Endometrial microvascular endothelial cells (primary cell): ENCODE data around the gene NIPA2. TPM values are rescaled to one million over a fixed set of nuclear protein-coding genes. Genes with fewer than 3 reads are reported as not detected.
"Not testable (repeated sequence)": the region's sequence is repeated elsewhere in the genome, so short reads cannot be mapped to it uniquely, and the experiment has no call there.

Experiments
- in situ Hi-C: cut with HindIII; loops from 2 replicates; pipeline ENCODE4 v1.10.0; 2017; ENCODE audit warnings: low sequenced_read_pairs, low pct_unique_long_range_greater_than_20kb; ENCODE audit errors: inconsistent ontology term
- total RNA-seq: library from RNA; depleted of rRNA; stranded (reverse); fragments of >200 nt; gene quantifications from one replicate; pipeline ENCODE4 v1.2.3, GENCODE V29; 2015; ENCODE audit errors: inconsistent ontology term

Gene NIPA2
- 136 TPM for total RNA-seq

- in situ Hi-C loops: no loop called here
Observed at GRCh38 chr15:22838292-22839042, at the start of gene NIPA2. NIPA2 (plus strand) TSS chr15:22838666; CDS start chr15:22851732, 13,066 bp downstream.

DNA sequence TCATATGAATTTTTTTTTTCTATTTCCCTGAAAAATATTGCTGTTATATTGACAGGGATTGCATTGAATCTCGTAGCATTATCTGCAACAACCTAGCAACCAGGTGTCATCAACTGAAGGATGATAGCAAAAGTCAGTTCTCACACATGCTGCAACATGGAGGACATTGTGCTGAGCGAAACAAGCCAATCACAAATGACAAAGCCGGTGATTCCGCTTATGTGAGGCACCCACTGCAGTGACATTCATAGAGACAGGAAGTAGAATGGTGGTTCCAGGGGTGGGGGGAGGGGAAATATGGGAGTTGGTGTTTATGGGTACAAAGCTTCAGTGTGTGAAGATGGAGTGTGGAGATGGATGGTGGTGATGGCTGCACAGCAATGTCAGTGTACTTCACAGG lies 44.4 kb upstream of the NIPA2 start:
- in situ Hi-C loops: no loop called here

DNA sequence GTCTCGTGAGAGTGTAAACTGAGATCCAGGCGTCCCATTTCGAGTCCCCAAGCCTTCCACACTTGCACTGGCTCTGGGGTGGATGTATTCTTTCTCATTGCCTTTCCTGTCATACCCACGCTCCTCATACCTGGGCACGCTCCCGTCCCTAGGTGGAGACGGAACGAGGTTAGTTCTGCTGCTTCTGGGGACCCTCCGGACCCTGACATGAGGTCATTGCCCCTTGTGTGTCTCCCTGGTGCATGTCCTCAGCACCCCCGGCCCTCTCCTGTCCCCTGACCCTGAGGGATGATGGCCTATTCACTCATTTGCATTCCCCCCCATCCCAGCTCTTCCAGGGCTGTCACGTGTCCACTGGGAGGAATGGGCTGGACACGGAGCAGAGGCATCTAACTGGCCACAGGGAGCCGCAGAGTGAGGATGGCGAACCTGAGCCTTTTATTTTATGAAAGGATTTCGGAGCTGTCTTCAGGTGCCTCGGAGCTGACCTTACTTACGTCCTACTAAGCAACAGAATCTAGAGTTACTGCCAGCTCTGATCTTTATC lies 43.8 kb upstream of the NIPA2 start:
- in situ Hi-C loops: no loop called here

DNA sequence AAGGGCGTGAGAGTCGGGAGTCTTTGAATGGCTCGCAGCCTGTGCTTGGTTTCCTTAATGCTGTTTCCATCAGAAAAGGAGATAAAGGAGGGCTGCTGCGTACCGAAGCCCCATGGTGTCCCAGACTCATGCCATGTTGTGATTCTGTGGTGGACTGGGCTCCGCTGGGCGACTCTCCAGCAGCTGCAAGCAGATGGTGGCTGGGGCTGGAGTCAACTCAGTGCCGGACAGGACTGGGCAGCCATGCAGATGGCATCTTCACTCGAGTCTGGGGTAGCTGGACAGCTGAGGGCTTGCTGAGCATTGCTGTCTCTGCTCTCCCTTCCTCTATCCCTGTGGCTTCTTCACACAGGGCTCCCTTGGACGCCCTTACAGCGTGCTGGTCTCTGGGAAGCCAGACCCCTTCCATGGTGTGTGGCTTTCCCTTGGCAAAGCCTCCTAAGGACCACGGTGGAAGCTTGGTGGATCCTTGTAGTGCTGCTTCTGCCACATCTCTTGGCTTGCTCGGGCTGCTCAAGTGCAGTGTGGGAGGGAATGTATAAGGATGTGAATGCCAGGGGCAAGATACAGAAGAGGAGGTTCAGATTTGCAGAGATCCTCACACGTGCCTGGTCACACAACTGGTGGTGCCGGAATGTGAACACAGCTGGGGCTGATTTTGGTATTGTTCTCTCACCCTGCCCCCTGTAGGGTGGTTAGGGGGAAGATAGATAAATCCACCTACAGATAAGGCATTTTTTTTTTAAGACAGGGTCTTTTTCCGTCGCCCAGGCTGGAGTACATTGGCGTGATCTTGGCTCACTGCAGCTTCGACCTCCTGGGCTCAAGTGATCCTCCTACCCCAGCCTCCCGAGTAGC lies 43.0 kb upstream of the NIPA2 start:
- in situ Hi-C loops: no loop called here

GRCh38 chr15:22796079-22796478 lies 42.4 kb upstream of the NIPA2 start:
- in situ Hi-C loops: no loop called here

GRCh38 chr15:22799902-22800301 lies 38.6 kb upstream of the NIPA2 start:
- in situ Hi-C loops: no loop called here

DNA sequence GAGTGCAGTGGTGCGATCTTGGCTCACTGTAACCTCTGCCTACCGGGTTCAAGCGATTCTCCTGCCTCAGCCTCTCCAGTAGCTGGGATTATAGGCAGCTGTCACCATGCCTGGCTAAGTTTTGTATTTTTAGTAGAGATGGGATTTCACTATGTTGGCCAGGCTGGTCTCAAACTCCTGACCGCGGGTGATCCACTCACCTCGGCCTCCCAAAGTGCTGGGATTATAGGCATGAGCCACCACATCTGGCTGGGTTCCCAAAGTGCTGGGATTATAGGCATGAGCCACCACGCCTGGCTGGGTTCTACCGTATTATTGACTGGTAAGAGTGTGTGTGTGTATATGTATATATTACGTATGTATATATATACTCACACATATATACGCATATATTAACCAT lies 35.5 kb upstream of the NIPA2 start:
- in situ Hi-C loops: not testable (repeated sequence)

DNA sequence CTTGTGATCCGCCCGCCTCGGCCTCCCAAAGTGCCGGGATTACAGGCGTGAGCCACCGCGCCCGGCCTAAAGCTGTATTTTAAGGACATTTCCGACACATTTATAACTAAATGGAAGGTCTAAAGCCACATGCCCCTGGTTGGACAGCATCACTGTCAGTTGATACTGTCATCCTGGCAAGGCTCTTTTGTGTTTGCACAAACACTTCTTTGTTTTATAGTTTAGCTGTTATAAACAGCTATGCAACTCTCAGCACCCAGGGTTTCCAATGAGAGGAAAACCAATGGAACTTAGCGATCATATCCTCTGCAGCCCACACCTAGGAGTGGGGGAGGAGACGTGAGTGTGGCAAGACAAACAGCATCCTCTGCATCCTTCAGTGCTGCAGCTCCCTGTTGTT lies 32.3 kb upstream of the NIPA2 start:
- in situ Hi-C loops: no loop called here

- in situ Hi-C loops: no loop called here
Observed at GRCh38 chr15:22806664-22807063, 31.8 kb upstream of the NIPA2 start.

DNA sequence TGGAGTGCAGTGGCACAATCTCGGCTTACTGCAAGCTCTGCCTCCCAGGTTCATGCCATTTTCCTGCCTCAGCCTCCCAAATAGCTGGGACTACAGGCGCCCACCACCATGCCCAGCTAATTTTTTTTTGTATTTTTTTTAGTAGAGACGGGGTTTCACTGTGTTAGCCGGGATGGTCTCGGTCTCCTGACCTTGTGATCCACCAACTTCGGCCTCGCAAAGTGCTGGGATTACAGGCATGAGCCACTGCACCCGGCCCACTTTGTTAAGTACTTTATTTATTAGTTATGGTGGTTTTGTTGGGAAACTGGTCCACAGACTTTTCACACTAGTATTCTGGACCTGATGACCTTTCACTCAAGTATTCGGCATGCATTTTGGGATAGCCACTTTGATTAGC lies 30.6 kb upstream of the NIPA2 start:
- in situ Hi-C loops: not testable (repeated sequence)

- in situ Hi-C loops: no loop called here
Observed at GRCh38 chr15:22808240-22808639, 30.2 kb upstream of the NIPA2 start.

DNA sequence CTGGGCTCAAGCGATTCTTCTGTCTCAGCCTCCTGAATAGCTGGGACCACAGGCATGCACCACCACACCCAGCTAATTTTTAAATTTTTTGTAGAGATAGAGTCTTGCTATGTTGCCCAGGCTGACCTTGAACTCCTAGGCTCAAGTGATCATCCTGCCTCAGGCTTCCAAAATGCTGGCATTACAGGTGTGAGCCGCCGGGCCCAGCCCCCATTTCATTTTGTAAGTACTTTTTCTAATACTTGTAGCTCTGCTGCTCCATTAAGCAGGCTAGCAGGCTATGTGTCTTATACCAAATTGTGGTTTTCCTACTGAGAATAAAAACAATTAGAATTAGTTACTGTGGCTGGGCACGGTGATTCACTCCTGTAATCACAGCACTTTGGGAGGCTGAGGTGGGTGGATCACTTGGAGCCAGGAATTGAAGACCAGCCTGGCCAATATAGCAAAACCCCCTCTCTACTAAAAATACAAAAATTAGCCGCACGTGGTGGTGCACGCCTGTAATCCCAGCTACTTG lies 29.6 kb upstream of the NIPA2 start:
- in situ Hi-C loops: no loop called here

DNA sequence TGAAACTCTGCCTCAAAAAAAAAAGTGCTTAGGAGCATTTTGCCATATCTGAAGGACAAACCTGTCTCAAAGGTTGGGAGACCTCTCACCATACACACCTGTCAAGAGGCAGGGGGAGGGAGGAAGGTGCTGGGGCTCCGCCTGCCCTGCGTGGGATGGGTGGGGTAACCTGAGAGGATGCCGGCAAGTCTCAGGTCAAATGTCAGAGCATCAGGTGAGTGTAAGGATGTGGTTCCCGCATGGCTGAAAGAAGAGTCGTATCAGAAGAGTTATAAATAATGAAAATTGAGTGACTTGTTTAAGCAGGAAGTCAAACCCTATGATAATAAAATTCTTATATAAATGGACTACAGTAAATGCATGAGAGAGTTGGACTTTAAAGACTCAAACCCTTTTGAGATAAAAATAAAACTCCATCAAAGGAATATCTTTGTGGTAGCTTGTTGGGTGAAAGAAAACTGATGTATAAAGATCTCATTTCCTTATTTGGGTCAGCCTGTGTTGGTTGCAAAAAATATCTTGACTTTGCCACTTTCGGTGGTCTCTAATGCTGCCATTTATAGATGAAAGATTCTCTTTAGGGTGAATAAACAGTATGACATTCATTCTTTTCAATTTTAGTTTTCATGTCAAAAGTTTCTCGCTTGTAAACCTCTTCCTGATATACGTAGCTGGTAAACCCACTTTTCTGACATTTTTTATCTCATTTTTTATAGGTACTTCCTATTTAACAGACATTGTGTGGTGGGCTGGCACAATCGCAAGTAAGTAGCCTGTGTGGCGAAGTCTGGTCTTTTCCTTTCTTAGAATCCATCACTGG lies 28.2 kb upstream of the NIPA2 start:
- in situ Hi-C loops: no loop called here

- in situ Hi-C loops: no loop called here
Observed at GRCh38 chr15:22810853-22811338, 27.6 kb upstream of the NIPA2 start.

- in situ Hi-C loops: no loop called here
Observed at GRCh38 chr15:22811640-22812039, 26.8 kb upstream of the NIPA2 start.

DNA sequence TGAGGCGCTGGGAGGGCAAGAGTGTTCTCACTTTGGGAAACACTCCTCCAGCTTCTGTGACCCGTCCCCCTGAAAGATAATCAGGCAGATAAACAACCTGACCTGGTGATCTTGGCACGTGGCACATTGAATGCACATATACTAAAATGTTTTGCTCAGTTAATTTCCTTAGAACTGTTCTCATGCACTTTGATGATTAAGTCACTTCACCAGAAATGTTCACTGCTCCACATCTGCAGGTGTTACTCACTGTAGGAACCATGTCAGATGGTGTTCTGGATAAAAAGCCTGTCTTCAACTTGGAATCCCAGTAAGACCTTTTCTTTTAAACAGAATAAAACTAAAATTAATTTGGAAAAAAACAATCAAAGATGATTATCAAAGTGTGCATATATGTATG lies 24.6 kb upstream of the NIPA2 start:
- in situ Hi-C loops: no loop called here

GRCh38 chr15:22815766-22816165 lies 22.7 kb upstream of the NIPA2 start:
- in situ Hi-C loops: no loop called here

DNA sequence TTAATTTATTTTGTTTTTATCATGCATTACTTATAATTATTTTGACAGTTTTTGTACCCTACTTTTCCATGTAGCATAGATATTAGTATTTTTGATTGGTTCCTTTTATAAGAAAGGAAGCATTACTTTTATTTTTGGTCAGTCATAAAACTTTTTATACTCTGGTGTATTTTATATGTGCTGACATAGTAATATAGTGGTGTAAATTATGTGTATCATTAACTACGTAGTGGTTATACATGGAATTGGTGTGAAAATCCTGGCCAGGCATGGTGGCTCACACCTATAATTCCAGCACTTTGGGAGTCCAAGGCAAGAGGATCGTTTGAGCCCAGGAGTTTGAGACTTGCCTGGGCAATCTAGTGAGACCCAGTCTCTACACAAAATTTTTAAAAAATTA lies 18.8 kb upstream of the NIPA2 start:
- in situ Hi-C loops: no loop called here
